Regular cardiac myocyte (primary cell): Measurements from ENCODE around the gene KLHL24. TPM values are rescaled to one million over a fixed set of nuclear protein-coding genes. Genes with fewer than 3 reads are reported as not detected.

Experiments used
- total RNA-seq: library from RNA; depleted of rRNA; stranded (reverse); fragments of >200 nt; gene quantifications from 2 replicates; pipeline ENCODE4 v1.2.3, GENCODE V29; 2014

KLHL24 gene, protein sequence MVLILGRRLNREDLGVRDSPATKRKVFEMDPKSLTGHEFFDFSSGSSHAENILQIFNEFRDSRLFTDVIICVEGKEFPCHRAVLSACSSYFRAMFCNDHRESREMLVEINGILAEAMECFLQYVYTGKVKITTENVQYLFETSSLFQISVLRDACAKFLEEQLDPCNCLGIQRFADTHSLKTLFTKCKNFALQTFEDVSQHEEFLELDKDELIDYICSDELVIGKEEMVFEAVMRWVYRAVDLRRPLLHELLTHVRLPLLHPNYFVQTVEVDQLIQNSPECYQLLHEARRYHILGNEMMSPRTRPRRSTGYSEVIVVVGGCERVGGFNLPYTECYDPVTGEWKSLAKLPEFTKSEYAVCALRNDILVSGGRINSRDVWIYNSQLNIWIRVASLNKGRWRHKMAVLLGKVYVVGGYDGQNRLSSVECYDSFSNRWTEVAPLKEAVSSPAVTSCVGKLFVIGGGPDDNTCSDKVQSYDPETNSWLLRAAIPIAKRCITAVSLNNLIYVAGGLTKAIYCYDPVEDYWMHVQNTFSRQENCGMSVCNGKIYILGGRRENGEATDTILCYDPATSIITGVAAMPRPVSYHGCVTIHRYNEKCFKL
- total RNA-seq, result 26.5 and 109 TPM in 2 replicates

DNA sequence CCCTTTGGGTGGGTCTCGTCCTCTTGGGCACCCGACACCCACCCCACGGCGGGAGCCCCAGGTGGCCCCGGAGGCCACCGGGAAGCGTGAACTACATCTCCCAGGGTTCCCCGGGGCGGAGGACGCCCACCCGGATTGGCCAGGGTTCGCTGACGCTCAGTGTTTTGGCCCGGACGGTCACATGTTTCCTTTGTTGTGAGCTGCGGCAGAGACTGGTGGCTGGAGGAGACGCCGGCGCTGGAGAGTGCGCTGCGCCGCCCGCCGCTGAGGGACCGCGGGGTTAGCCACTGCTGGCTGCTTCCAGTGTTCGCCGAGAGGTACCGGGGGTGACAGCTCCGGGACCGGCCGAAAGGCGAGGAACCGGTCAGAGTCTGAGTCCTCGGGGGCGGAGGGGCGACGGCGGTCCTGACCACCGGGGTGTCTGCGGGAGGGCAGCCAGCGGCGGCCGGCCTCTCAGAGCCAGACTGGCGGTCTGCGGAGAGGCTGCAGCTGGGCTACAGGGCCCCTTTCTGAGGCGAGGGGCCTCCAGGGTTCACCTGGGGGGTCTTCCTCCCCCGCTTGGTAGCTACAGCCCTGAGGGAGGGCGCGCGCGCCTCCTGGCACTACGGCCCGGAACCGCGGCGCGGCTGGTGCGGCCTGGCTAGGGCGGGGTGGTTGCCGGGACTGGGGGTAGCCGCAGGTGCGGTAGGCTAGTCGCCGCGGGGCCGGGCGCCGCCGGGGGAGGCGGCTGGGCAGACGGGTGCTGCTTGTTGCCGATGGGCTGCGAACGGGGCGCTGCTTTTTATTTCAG, at the start of gene KLHL24:
Gene KLHL24 (plus strand): TSS at position 193 of the 790 bp plus-strand sequence. CDS start 14,734 bp downstream, outside the sequence.

DNA sequence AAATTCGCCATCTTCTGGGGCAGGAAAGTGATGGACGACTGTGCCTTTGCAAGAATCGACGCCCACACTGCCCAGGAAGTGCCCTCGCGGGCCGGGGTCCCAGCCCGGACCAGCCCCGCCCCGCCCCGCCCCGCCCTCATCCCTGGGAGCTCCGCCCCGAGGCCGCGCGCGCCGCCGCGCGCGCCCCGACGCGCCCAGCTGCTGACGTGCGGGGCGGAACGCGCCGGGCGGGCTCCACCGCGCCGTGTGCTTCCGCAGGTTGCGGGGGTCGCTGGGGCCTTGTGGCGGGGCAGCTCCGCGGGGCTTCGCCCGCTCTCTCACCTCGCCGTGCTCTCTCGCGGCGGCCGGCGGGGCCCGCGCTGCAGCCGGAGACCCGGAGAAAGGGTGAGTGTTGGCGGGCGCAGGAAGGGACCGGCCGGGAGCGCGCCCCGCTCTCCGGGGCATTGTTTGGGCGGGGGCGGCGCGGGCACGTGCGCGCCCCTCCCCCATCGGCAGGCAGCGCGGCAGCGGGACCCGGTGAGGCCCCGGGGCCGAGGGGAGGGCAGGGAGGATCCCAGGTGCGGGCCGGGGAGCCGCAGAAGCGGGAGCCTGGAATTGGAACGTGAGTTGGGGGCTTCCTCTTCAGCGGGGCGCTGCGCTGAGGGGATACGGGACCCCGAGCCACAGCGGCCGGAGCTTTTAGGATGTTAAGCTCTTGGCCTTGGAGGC, 62.3 kb downstream of the KLHL24 start, which contains the start of gene YEATS2:
Gene YEATS2 (plus strand): TSS at position 188 of the 708 bp plus-strand sequence. CDS start 17,366 bp downstream, outside the sequence.

Other genes with a start within 250 kb of the KLHL24 start
- 0.19 and 0.56 TPM in 2 replicates for gene MCF2L2, start 207.0 kb upstream of the KLHL24 start, total RNA-seq
- under 0.01 TPM in 2 replicates for gene KLHL6, start 79.9 kb upstream of the KLHL24 start, total RNA-seq
- gene YEATS2, start 62.2 kb downstream of the KLHL24 start, total RNA-seq, result 42.9 and 47.4 TPM in 2 replicates
- 2.9 and 3.4 TPM in 2 replicates for gene MAP6D1, start 190.0 kb downstream of the KLHL24 start, total RNA-seq
- gene PARL, start 249.3 kb downstream of the KLHL24 start, total RNA-seq, result 38.9 and 43.7 TPM in 2 replicates